Endothelial cell (in vitro differentiated cells): ENCODE measurements around the gene LRRN2. TPM values are rescaled to one million over a fixed set of nuclear protein-coding genes. Genes with fewer than 3 reads are reported as not detected.

Experiments
- DNase-seq: peaks from one replicate; pipeline ENCODE4 v3.0.0; 2021; ENCODE audit warnings: low spot score
- H3K27ac Mint-ChIP-seq: one replicate; pipeline ENCODE4 v1.8.0; 2021; ENCODE audit warnings: mixed read lengths, inconsistent platforms; ENCODE audit not compliant: unreplicated experiment
- H3K27me3 Mint-ChIP-seq: one replicate; pipeline ENCODE4 v1.8.0; 2021; ENCODE audit warnings: mild to moderate bottlenecking, moderate library complexity, mixed read lengths, inconsistent platforms; ENCODE audit not compliant: unreplicated experiment
- H3K36me3 Mint-ChIP-seq: one replicate; pipeline ENCODE4 v1.8.0; 2021; ENCODE audit warnings: mild to moderate bottlenecking, low read depth, mixed read lengths, inconsistent platforms; ENCODE audit not compliant: unreplicated experiment
- H3K4me1 Mint-ChIP-seq: one replicate; pipeline ENCODE4 v1.8.0; 2021; ENCODE audit warnings: mild to moderate bottlenecking, mixed read lengths, inconsistent platforms; ENCODE audit not compliant: unreplicated experiment
- H3K4me3 Mint-ChIP-seq: one replicate; pipeline ENCODE4 v1.8.0; 2021; ENCODE audit warnings: mild to moderate bottlenecking, mixed read lengths, inconsistent platforms; ENCODE audit not compliant: unreplicated experiment
- H3K9me3 Mint-ChIP-seq: one replicate; pipeline ENCODE4 v1.8.0; 2021; ENCODE audit warnings: mixed read lengths, inconsistent platforms; ENCODE audit not compliant: unreplicated experiment
- CTCF ChIP-seq: fragments of 200-600 bp; sonication (generic); IDR thresholded peaks from one replicate; pipeline ENCODE4 v1.5.0; 2021; ENCODE audit warnings: antibody characterized with exemption; ENCODE audit not compliant: unreplicated experiment
- total RNA-seq: library from RNA; stranded (reverse); fragmentation: NEBNext Ultra II Directional; extraction: Animal tissue kit (Norgen Biotek cat#: 25700); gene quantifications from one replicate; pipeline ENCODE4 v1.2.1, GENCODE V29; 2021; ENCODE audit not compliant: unreplicated experiment

Gene LRRN2
- total RNA-seq, 1 donor from 2014 or later, result 71.1 TPM

- Mint-ChIP-seq H3K27ac (no peak overlapping the region), H3K4me3 (no peak overlapping the region), H3K4me1 (peaks cover 64% of the 10 kb centered on the region), H3K36me3 (peaks cover 7% of the 10 kb centered on the region), H3K27me3 (peaks cover 10% of the 10 kb centered on the region), H3K9me3 (no peaks in the 10 kb centered on the region)
- no peak for DNase-seq
- no peak for TF ChIP-seq CTCF
These were observed 27.3 kb upstream of the LRRN2 start for GRCh38 chr1:204712708-204713430.

- Mint-ChIP-seq H3K27ac (no peak overlapping the region), H3K27me3 (peaks cover 12% of the 10 kb centered on the region), H3K4me1 (peaks cover 72% of the 10 kb centered on the region), H3K36me3 (peaks cover 7% of the 10 kb centered on the region), H3K9me3 (no peaks in the 10 kb centered on the region), H3K4me3 (no peak overlapping the region)
- TF ChIP-seq CTCF, result no peak
- DNase-seq, result no peak
These were observed 26.6 kb upstream of the LRRN2 start for GRCh38 chr1:204711947-204712701.

- Mint-ChIP-seq H3K27ac (no peak overlapping the region), H3K36me3 (peaks cover 7% of the 10 kb centered on the region), H3K9me3 (no peaks in the 10 kb centered on the region), H3K4me3 (peak overlapping the region; percentile 5), H3K27me3 (peaks cover 16% of the 10 kb centered on the region), H3K4me1 (peaks cover 80% of the 10 kb centered on the region)
- no peak for TF ChIP-seq CTCF
- DNase-seq, result no peak
These were observed 25.8 kb upstream of the LRRN2 start for GRCh38 chr1:204711103-204711946.

- no peak overlapping the region for H3K4me3 Mint-ChIP-seq
- no peak overlapping the region for H3K27ac Mint-ChIP-seq
- peaks cover 85% of the 10 kb centered on the region for H3K4me1 Mint-ChIP-seq
- TF ChIP-seq CTCF, result no peak
- H3K27me3 Mint-ChIP-seq, result peaks cover 20% of the 10 kb centered on the region
- DNase-seq, result no peak
- no peaks in the 10 kb centered on the region for H3K9me3 Mint-ChIP-seq
- peaks cover 7% of the 10 kb centered on the region for H3K36me3 Mint-ChIP-seq
These were observed 24.7 kb upstream of the LRRN2 start for GRCh38 chr1:204709960-204710912.
